PC-3 (cell line): ENCODE results near the gene AMZ2. TPM values are rescaled to one million over a fixed set of nuclear protein-coding genes. Genes with fewer than 3 reads are reported as not detected.
"Not testable (repeated sequence)": the region's sequence is repeated elsewhere in the genome, so short reads cannot be mapped to it uniquely, and the experiment has no call there.

ENCODE experiments used
- ATAC-seq: fragments of 200-7000 bp; cut with Tn5 transposase; 2 replicates; pipeline ENCODE4 v1.9.1; 2020; ENCODE audit warnings: mild to moderate bottlenecking, moderate library complexity
- BruUV-seq: library from RNA; stranded (reverse); fragments of 400-500 nt; replicated peaks from 2 replicates; lab custom pipeline; 2021; lab: Mats Ljungman, UMichigan
- CTCF ChIA-PET: fragments of 300-600 bp; sonication (Branson Sonifier 250); formaldehyde crosslinking; loops from one replicate; lab custom pipeline; 2022; ENCODE audit warnings: antibody characterized with exemption; lab: Charles Lee
- POLR2A ChIA-PET: fragments of 300-600 bp; sonication (Branson Sonifier 250); formaldehyde crosslinking; loops from one replicate; lab custom pipeline; 2022; ENCODE audit warnings: antibody characterized with exemption; ENCODE audit not compliant: unreplicated experiment; lab: Charles Lee
- DNase-seq: peaks from one replicate; pipeline ENCODE4 v3.0.0-alpha.2; 2015
- H2AFZ ChIP-seq: fragments of 300-600 bp; sonication (generic); 2 replicates; pipeline ENCODE4 v1.6.0; 2016; ENCODE audit warnings: antibody characterized with exemption, low read length
- H3F3A ChIP-seq: fragments of 300-600 bp; sonication (generic); one replicate; pipeline ENCODE4 v1.6.0; 2017; ENCODE audit warnings: antibody characterized with exemption, low read length, control low read depth, mild to moderate bottlenecking; ENCODE audit not compliant: unreplicated experiment
- H3K27ac ChIP-seq: fragments of 300-600 bp; sonication (generic); 2 replicates; pipeline ENCODE4 v1.5.1; 2016; ENCODE audit warnings: mild to moderate bottlenecking, low read length
- H3K27me3 ChIP-seq: fragments of 300-600 bp; sonication (generic); 2 replicates; pipeline ENCODE4 v1.6.1; 2016; ENCODE audit warnings: low read length, mixed read lengths
- H3K36me3 ChIP-seq: fragments of 300-600 bp; sonication (generic); 2 replicates; pipeline ENCODE4 v1.6.1; 2016; ENCODE audit warnings: low read depth, mixed run types, low read length, mixed read lengths
- H3K4me1 ChIP-seq: fragments of 300-600 bp; sonication (generic); 2 replicates; pipeline ENCODE4 v1.5.1; 2016; ENCODE audit warnings: low read length; ENCODE audit not compliant: insufficient read depth
- H3K4me2 ChIP-seq: fragments of 300-600 bp; sonication (generic); 2 replicates; pipeline ENCODE4 v1.6.0; 2016; ENCODE audit warnings: low read length
- H3K4me3 ChIP-seq: fragments of 300-600 bp; sonication (generic); 2 replicates; pipeline ENCODE4 v1.5.1; 2016; ENCODE audit warnings: mild to moderate bottlenecking, low read length, mixed read lengths
- H3K79me2 ChIP-seq: fragments of 300-600 bp; sonication (generic); 2 replicates; pipeline ENCODE4 v1.6.1; 2017; ENCODE audit warnings: low read length, mixed read lengths
- H3K9ac ChIP-seq: fragments of 300-600 bp; sonication (generic); 2 replicates; pipeline ENCODE4 v1.6.0; 2016; ENCODE audit warnings: mild to moderate bottlenecking, low read length
- H3K9me2 ChIP-seq: fragments of 300-600 bp; sonication (generic); replicated peaks from 2 replicates; pipeline ENCODE4 v1.6.1; 2016; ENCODE audit warnings: mixed run types, low read length, mixed read lengths
- H3K9me3 ChIP-seq: fragments of 300-600 bp; sonication (generic); 2 replicates; pipeline ENCODE4 v1.6.1; 2016; ENCODE audit warnings: low read length, mixed read lengths
- H4K20me1 ChIP-seq: fragments of 300-600 bp; sonication (generic); 2 replicates; pipeline ENCODE4 v1.6.1; 2016; ENCODE audit warnings: low read length, mixed read lengths
- CTCF ChIP-seq: fragments of 300-600 bp; sonication (generic); conservative IDR thresholded peaks from 2 replicates; pipeline ENCODE4 v1.5.1; 2017; ENCODE audit warnings: antibody characterized with exemption, low read depth, mild to moderate bottlenecking, low read length
- EZH2 ChIP-seq: fragments of 300-600 bp; sonication (generic); IDR thresholded peaks from one replicate; pipeline ENCODE4 v1.6.1; 2017; ENCODE audit warnings: antibody characterized with exemption, mild to moderate bottlenecking, low read length; ENCODE audit not compliant: unreplicated experiment
- EZH2phosphoT487 ChIP-seq: fragments of 300-600 bp; sonication (generic); IDR thresholded peaks from 2 replicates; pipeline ENCODE4 v1.6.1; 2018; ENCODE audit warnings: mild to moderate bottlenecking, antibody characterized with exemption, low read length, borderline replicate concordance
- intact Hi-C: fragments of 100-400 bp; cut with micrococcal nuclease; formaldehyde crosslinking; loops from 2 replicates; pipeline ENCODE4 v1.9.0; 2023
- total RNA-seq: library from RNA; depleted of rRNA; stranded (reverse); fragments of >200 nt; gene quantifications from 2 replicates; pipeline ENCODE4 v1.2.3, GENCODE V29; 2014

AMZ2 gene
- total RNA-seq, 1 experiment from 2014 or later: 88.5 TPM

- ChIA-PET CTCF (no interaction called here), POLR2A (no interaction called here)
- Histone ChIP-seq H3K79me2 (no peaks in the 10 kb centered on the region), H3K4me1 (peaks cover 28% of the 10 kb centered on the region), H3K4me3 (no peak overlapping the region), H3K27ac (no peak overlapping the region), H3K9me2 (no peaks in the 10 kb centered on the region), H3K9me3 (no peaks in the 10 kb centered on the region), H3K27me3 (no peaks in the 10 kb centered on the region), H3F3A (no peaks in the 10 kb centered on the region), H3K36me3 (no peaks in the 10 kb centered on the region), H3K9ac (no peak overlapping the region), H2AFZ (no peak overlapping the region), H3K4me2 (no peak overlapping the region), H4K20me1 (no peaks in the 10 kb centered on the region)
- ATAC-seq (no peak), DNase-seq (peak; percentile 51)
- TF ChIP-seq EZH2: no peak
- TF ChIP-seq CTCF: no peak
- no peak for TF ChIP-seq EZH2phosphoT487
- no TSS peak for BruUV-seq
- intact Hi-C loops: no loop called here
Observed at GRCh38 chr17:68231541-68231940, 16.3 kb upstream of the AMZ2 start.

- H4K20me1 ChIP-seq, intact Hi-C loops, H2AFZ ChIP-seq, H3F3A ChIP-seq, H3K79me2 ChIP-seq, H3K27me3 ChIP-seq, H3K4me3 ChIP-seq, H3K27ac ChIP-seq, CTCF ChIA-PET, H3K9ac ChIP-seq, H3K36me3 ChIP-seq, POLR2A ChIA-PET, H3K4me2 ChIP-seq, ATAC-seq, H3K9me3 ChIP-seq, BruUV-seq, H3K9me2 ChIP-seq: not testable (repeated sequence)
- DNase-seq: peak; percentile 64
- peaks cover 28% of the 10 kb centered on the region for H3K4me1 ChIP-seq
Observed at GRCh38 chr17:68232741-68233140, 15.1 kb upstream of the AMZ2 start.

- not testable (repeated sequence) for H4K20me1 ChIP-seq, H3K9ac ChIP-seq
Observed at GRCh38 chr17:68234726-68235335, 13.0 kb upstream of the AMZ2 start.

GRCh38 chr17:68235336-68235791 lies 12.5 kb upstream of the AMZ2 start:
- H3K4me2 ChIP-seq, H3K79me2 ChIP-seq, DNase-seq, H3K9me2 ChIP-seq, H3K9me3 ChIP-seq, H4K20me1 ChIP-seq, CTCF ChIA-PET, H3K4me3 ChIP-seq, H3K36me3 ChIP-seq, intact Hi-C loops, H3K27me3 ChIP-seq, H3F3A ChIP-seq, BruUV-seq: not testable (repeated sequence)
- Histone ChIP-seq H3K27ac (peak overlapping the region; percentile 65), H3K4me1 (peaks cover 28% of the 10 kb centered on the region), H2AFZ (peak overlapping the region; percentile 56; the same call in 1 of the 2 replicates), H3K9ac (peak overlapping the region; percentile 22; the same call in 1 of the 2 replicates)
- peak; percentile 37; the same call in 1 of the 2 replicates for ATAC-seq
- POLR2A ChIA-PET: interaction anchor here (0.7 kb wide), 1 partner anchor 40 kb away, joined by 4 read pairs; no protein-coding TSS in a partner anchor

More at GRCh38 chr17:68234726-68235335, 13.0 kb upstream of the AMZ2 start:
- H3K27me3 ChIP-seq, H3K9me3 ChIP-seq, H3K36me3 ChIP-seq, H3K79me2 ChIP-seq, H3K4me3 ChIP-seq, intact Hi-C loops, BruUV-seq, H3F3A ChIP-seq, H3K9me2 ChIP-seq: not testable (repeated sequence)
- Histone ChIP-seq H3K4me1 (peaks cover 28% of the 10 kb centered on the region), H3K4me2 (0 out of 2 replicates have a peak overlapping the region, but pooled peaks have one; percentile 28), H2AFZ (peak overlapping the region; percentile 56; the same call in 1 of the 2 replicates), H3K27ac (peak overlapping the region; percentile 65)
- ChIA-PET POLR2A (interaction anchor here (0.7 kb wide), 1 partner anchor 40 kb away, joined by 4 read pairs; no protein-coding TSS in a partner anchor), CTCF (interaction anchor here (0.6 kb wide), 1 partner anchor 238 kb away, joined by 3 read pairs; the partner anchor contains the start of gene C17orf58)
- ATAC-seq: peak; percentile 96
- DNase-seq: peak; percentile 89

GRCh38 chr17:68237369-68238163 lies 10.3 kb upstream of the AMZ2 start:
- DNase-seq, H2AFZ ChIP-seq, H3K79me2 ChIP-seq, H3K27ac ChIP-seq, H3K4me3 ChIP-seq, BruUV-seq, H3K36me3 ChIP-seq, H3K27me3 ChIP-seq, CTCF ChIA-PET, H3K9me3 ChIP-seq, ATAC-seq, intact Hi-C loops, H4K20me1 ChIP-seq, H3K9ac ChIP-seq, H3F3A ChIP-seq, H3K4me2 ChIP-seq, H3K9me2 ChIP-seq, POLR2A ChIA-PET: not testable (repeated sequence)
- H3K4me1 ChIP-seq: peaks cover 18% of the 10 kb centered on the region
